GM18517 (cell line): Measurements from ENCODE around the gene TNIK.

Experiments used
- ATAC-seq: cut with Tn5 transposase; IDR thresholded peaks from one replicate; pipeline ENCODE4 v1.9.1; 2021; ENCODE audit warnings: mild to moderate bottlenecking, moderate library complexity; ENCODE audit not compliant: unreplicated experiment

The TNIK gene

GRCh38 chr3:171239757-171240503 is 220.3 kb downstream of the TNIK start:
- no peak for ATAC-seq

DNA sequence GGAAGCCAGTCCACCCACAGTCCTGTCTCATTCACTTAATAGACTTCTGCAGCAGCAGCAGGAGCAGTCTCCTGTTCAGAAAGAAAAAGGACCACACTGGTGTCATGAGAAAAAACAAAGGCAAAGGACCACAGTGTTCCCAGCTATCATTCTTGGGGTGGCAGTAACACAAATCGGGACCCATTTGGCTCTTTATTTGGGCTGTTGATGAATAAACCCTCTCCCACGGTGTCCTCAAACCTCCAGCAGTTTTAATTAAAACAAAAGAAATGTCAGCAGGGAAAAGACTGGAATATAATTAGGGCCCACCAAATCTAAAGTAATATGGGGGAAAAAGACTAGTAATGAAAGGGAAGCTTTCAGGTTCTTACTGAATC is 223.2 kb downstream of the TNIK start:
- ATAC-seq = no peak

DNA sequence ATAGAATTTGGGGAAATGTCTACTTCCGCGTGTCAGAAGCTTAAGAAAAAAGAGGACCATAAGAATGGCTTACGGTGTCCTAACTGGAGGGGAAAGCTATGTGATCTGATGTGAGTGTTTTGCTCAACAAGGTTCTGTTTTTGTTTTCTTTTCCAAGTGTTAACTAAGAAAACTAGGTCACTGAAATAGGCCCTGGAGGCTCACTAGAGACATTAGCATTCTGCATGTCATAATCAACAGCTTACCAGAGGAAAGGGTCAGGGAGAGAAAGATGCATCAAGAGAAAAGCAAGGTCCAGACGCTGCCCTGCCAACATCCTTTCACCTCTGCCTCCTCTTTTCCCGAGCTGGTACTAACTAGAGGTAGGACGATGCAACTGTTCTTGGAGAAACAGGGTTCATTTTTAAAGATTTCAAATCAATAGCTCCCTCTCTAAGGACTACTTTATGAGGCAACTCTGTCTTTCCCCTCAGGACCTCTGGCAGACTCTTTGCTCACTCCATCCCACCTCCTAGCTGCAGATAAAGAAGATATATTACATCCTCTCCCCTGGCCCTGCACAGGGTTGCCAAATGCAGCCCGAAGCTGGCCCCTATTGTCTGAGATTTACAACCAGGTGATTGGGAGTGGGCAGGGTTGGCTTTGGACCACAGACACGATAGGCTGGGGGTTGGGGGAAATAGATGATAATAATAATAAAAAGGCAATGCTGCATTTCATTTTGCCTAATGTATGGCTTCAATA is 223.8 kb downstream of the TNIK start:
- ATAC-seq = no peak

DNA sequence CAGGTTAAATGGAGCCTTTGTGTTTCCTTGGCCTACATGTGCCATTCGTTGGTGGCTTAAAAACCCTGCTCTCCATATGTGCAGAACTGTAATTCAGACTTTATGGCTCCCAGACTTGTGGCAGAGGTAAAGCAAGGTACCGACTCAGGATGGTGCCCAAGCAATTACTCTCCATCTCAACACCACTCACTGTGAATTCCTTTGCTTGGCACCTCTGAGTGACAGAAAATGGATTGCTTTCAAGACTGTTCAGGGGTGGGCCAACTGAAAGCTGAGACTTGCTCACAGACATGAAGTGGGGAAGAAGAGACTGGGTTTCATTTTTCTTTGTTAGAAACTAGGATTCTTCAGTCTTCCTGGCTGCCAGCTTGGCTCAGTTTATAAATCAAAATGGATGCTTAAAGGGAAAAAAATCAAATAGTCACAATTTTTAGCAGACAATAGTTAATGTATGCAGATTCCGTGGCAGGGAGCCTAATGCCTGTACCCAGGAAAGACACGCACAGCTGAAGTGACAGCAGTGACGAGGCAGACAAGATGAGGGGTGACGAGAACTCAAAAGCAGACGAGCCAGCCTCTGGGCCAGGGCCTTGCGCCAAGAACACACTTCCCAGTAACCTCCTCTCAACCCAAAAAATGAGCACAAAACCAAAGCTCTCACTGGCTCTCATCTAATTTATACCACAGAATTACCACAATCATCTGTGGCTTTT is 225.8 kb downstream of the TNIK start:
- no peak for ATAC-seq

DNA sequence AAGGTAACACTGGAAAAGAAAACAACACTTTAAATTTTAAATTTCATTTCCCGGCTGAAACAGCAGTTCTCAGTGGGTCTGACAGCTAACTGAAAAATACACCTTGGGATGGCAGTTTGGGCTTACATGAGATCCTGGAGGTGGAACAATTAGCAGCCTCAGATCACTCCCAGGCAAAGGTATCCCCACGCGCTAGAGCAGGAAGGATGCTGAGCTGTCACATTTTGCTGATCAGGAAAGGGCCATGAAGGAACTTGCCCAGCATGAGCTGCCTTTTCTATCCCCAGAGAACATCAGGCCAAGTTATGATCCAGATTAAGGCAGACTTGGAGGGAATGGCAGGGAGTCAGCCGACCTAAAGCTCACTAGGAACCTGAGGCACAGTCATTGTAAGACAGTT is 228.8 kb downstream of the TNIK start:
- ATAC-seq = no peak

DNA sequence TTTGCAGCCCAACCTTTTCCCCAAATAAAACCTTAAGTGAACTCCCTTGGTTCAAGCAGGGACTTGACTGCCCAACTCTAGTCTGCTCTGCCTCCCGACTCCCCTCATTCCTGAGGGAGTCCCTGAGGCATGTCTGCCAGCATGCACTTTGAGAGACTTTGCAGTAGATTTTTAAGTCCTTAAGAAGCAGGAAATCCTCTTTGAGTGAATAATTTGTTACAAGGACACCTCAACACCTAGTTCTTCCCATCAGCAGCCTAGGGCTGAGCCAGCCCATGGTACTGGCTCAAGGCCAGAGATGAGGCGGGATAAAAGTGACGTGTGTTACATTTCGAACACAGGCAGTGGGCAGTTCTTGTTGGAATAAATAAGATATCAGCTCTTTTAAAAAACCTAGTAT is 229.3 kb downstream of the TNIK start:
- ATAC-seq = no peak

- no peak for ATAC-seq
These were observed 231.0 kb downstream of the TNIK start for GRCh38 chr3:171229173-171229572.

DNA sequence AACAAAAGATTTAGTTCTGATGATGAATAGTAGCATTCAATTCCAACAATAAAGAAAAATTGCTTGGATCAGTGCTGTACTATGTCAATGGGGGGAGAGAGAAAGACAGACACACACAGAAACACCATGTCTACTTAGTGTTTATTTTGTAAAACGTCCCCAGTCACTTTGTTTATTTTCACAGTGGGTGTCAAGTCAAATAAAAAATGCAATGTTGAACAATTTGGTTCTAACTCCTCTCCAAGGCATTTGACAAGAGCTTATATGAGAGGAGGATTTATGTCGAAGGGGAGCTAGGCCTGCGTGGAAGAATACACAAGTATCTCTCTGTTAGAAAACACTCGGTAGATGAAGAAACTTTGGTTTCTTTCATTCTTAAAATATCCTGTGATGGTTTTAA is 232.0 kb downstream of the TNIK start:
- no peak for ATAC-seq

DNA sequence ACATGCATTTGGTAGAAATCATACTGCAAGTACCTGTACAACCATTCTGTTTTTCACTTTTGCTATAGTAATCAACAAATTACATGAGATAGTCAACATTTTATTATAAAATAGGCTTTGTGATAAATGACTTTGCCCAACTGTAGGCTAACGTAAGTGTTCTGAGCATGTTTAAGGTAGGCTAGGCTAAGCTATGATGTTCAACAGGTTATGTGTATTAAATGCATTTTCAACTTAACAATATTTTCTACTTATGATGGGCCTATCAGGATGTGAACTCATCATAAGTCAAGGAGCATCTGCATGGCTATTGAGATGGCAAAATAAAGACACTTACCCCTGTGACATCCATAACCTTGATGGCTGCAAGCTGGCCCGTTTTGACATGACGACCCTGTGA is 232.4 kb downstream of the TNIK start:
- no peak for ATAC-seq

GRCh38 chr3:171227359-171227758 is 232.8 kb downstream of the TNIK start:
- ATAC-seq = no peak

- ATAC-seq = no peak
These were observed 233.4 kb downstream of the TNIK start for GRCh38 chr3:171226794-171227193.

GRCh38 chr3:171225708-171226107 is 234.5 kb downstream of the TNIK start:
- no peak for ATAC-seq

- no peak for ATAC-seq
These were observed 235.0 kb downstream of the TNIK start for GRCh38 chr3:171225165-171225564.

- ATAC-seq = no peak
These were observed 236.8 kb downstream of the TNIK start for GRCh38 chr3:171223396-171223795.

GRCh38 chr3:171222995-171223394 is 237.2 kb downstream of the TNIK start:
- ATAC-seq = no peak

- ATAC-seq = no peak
These were observed 238.6 kb downstream of the TNIK start for GRCh38 chr3:171221597-171221996.

DNA sequence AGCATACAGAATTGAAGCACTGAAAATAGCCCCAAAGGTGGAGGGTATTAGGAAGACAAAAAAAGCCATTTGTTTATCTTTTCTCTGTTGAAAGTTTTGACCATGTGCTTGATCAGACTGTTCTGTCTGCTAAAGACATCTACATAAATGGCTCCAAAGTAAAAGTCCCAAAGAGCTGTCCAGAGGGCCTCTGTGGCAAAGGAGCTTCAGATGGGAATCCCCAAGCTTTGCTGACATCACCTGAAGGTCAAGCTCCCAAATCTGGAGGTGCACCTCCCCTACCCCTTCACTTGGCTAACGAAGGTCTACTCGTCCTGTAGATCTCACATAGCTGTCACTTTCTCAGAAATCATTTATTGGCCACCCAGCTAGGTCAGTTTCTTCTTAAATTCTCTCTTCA is 239.1 kb downstream of the TNIK start:
- no peak for ATAC-seq

DNA sequence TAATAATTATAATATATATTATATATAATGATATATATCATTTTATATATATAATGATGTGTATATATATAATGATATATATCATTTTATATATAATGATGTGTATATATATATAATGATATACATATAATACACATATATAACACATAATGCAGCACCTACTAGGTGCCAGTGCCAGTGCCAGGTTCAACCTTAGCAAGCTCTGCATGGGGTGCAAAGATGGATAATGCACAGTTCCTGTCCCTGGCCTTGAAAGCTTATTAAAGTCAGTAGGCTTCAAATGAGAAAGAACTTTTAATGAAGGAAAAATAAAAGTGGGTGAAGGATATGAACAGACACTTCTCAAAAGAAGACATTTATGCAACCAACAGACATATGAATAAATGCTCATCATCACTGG is 240.9 kb downstream of the TNIK start:
- ATAC-seq = no peak

- no peak for ATAC-seq
These were observed 242.1 kb downstream of the TNIK start for GRCh38 chr3:171218069-171218468.

GRCh38 chr3:171213907-171214306 is 246.3 kb downstream of the TNIK start:
- no peak for ATAC-seq

DNA sequence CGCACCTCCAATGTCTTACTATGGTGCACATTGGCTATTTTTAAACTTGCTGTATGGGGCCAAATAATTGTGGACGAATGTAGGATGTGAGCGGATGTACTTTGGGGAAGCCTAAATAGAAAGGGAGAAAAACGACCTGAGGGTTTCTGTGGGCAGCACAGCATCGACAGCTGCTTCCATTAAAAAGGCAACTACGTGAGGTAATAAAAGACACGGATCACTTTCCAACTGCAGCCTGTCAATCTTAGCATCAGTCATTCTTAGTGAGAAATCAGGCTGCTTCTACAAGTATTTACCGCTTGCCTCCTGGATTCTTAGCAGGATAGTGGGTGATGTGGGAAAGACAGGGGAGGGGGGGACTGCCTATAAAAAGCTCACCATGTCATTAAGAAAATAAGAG is 247.0 kb downstream of the TNIK start:
- ATAC-seq = no peak

DNA sequence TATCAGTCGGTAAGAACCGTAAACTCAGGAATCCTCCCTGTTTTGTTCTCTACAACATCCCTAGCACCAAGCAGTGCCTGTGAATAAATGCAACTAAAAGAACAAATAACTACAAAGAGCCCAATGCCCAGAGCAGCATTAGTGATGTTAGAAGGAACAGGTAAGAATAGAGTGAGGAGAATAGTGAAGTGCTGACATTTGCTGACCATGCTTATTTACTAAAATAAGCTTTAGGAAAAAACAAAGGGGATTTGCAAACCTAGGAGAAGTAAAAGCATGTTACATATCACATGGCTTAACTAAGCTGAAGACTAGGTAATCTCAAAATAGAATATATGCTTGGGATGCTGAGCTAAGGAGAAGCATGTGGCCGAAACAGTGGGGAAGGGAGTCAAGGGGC is 247.6 kb downstream of the TNIK start:
- no peak for ATAC-seq
